Activated naive CD4-positive, alpha-beta T cell (primary cell): Measurements from ENCODE around the gene PICK1.

Experiments used
- DNase-seq, 4 experiments: peaks; one replicate each; lab custom pipeline; 2025; lab: John Stamatoyannopoulos, UW

Gene PICK1

DNA sequence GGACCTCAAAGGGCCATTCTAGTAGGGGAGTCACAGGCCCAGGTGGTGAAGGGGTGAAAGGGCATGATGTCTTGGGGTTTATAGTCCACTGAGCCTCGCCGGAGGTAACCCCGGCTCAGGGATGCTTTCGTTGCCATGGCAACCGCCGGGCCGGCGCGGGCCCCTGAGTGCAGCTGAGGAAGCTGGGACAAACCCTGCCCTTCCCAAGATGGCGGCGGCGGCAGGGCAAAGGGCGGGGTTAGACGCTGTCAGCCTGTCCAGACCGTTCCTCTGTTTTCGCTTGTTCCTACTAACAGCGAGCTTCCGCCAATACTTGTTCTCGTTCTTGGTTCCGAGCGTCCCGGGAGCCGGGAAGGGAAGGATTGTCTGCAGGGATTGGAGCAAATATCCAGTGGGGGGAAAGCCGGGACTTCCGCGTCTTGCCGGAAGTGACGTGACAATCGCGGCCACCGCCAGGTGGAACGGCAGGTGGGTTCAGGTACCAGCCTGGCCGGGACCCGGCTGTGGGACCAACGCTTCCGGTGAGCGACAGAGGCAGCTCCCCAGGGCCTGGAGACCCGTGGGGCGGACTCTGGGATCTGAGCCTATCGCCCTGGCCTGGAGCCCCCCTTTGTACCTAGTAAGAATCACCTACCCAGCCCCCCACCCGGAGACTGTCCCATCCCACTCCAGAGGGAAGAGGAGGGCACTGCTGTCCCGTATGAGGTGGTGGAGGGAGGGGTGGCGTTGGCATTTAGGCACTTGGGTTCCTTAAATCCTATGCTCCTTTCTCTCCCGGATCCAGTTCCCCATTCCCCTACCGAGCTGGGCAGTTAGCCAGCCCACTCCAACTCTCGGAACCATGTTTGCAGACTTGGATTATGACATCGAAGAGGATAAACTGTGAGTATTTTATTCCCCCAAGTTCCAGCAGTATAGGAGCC lies at the start of gene PICK1:
Gene PICK1 (plus strand): TSS at position 436 of the 923 bp plus-strand sequence. CDS start 406 bp downstream, at position 842.
- peak; percentile 58 to 74 (median 62) for DNase-seq

- no peak for DNase-seq
Measured at GRCh38 chr22:38009000-38009806, 48.0 kb upstream of the PICK1 start.

GRCh38 chr22:38012604-38013072 lies 44.6 kb upstream of the PICK1 start:
- DNase-seq, result no peak

DNA sequence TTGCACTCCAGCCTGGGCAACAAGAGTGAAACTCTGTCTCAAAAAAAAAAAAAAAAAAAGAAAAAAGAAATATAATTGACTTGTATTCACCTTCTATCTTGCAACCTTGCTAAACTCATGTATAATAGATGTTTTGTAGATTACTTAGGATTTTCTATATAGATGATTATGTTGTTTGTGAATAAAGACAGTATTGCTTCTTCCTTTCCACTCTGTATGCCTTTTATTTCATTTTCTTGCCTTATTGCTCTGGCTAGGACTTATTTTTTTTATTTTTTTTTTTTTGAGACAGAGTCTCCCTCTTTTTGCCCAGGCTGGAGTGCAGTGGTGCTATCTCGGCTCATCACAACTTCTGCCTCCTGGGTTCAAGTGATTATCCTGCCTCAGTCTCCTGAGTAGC lies 43.1 kb upstream of the PICK1 start:
- no peak for DNase-seq

DNA sequence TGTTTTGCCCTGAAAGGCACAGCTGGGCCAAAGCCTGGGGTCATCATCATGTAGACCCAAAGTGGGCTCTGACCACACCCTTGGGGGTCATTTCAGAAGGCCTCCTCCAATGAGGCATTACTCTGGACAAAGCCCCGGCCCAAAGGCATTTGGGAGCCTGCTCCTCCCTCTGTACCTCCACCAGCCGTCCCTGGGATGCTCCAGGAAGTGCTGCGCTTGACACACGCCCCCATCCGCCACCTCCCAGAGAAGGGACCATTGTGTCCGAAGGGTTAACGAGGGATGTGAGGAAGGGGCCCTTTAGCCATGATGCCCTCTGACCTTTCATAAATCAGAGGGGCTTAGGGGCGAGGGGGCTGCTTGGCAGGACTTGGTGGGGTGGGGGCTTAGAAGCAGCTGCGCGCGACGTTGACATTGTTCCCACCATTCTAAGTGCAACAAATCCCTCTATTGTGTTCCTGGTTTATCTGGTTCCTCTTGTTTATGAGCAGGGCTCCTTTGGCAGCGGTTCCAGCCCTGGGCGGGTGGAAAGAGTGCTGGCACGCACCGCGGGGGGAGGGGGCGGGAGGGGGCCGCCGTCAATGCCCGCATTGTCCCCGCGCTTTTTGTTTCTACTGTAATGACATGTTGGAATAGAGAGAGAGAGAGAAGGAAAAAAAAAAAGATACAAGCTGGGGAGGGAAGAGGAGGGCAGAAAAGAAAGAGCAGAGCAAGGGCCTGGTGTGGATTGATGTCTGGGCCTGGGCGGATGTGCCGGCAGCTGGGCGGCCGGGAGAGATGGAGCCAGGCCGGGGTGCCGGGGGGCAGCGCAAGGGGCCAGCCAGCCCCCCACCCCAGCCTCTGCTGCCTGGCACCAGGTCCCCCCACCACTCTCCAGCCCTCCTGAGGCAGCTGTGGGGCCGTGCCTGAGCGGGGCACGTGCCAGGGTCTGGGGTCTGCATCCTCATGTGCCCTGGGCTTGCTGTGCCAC lies 40.7 kb upstream of the PICK1 start:
- no peak for DNase-seq

- DNase-seq, result no peak
Measured at GRCh38 chr22:38017272-38017920, 39.8 kb upstream of the PICK1 start.

GRCh38 chr22:38017939-38018885 lies 39.0 kb upstream of the PICK1 start:
- DNase-seq, result no peak

DNA sequence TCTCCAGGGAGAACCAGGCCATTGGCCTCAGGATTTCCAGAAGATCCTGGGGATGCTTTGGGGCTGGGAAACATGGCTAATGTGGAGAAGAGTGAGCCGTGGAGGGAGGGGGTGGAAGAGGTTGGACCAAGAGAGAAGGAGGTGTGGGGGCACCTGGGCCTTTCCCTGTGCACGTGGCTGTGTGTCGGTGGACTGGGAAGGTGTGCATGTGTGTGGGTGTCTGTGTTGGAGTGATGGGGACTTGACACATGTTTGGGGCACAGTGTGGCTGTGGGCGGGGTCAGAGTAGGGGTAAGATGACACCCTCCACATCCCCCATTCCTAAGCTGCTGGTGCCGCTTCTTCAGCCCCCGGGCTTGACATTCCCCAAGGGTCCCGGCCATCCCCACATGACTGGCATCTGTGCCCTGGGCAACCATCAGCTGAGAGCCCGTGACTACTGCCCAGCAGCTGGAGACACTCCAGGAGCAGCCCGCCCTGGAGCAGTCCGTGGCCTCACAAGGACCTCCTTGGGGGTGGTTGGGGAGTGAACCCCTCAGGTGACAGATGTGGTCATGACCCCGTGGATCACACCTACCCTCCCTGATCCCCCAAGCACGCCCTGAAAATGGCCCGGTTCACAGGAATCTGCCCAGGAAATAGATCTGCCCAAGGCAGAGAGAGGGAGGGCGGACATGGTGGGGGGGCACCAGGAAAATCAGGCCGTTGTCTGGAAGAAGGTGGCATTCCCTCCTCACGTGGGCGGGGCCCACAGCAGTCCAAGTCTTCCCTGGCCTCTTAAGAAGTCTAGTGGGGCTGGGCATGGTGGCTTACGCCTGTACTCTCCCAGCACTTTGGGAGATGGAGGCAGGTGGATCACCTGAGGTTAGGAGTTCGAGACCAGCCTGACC lies 38.0 kb upstream of the PICK1 start:
- no peak for DNase-seq

DNA sequence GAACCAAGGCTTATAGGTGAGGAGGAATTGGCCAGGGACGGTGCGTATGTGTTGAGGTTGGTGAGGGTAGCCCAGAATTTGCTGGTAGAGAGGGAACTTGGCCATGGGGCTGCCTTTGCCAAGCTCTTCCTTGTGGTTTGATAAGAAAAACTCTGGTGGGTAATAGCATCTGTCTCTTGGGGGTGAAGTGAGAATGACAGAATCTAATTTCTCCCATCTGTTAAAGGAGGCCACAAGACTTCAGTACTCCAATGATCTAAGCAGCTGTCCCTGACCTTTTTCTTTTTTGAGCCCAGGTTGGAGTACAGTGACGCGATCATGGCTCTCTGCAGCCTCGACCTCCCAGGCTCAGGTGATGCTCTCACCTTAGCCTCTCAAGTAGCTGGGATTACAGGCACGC lies 36.0 kb upstream of the PICK1 start:
- no peak for DNase-seq

DNA sequence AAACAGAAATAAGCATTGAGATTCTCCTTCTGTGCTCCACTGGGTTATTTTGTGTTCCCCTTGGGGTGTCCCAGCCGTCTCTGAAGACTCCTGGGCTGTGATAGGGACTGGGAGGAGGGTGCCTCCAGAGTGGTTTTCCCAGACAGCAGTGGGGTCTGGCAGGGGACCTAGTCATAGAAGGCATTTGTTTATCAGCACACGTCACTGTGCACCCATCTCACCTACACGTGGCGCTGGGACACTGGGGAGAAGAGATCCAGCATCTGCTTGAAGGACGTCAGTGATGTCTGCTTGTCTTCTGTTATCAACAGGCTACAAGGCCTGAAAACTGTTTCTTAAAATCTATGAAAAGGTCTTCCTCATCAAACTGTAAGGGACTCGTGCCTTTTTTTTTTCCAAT lies 34.2 kb upstream of the PICK1 start:
- DNase-seq, result no peak

- DNase-seq, result no peak
Measured at GRCh38 chr22:38025514-38025913, 31.7 kb upstream of the PICK1 start.

DNA sequence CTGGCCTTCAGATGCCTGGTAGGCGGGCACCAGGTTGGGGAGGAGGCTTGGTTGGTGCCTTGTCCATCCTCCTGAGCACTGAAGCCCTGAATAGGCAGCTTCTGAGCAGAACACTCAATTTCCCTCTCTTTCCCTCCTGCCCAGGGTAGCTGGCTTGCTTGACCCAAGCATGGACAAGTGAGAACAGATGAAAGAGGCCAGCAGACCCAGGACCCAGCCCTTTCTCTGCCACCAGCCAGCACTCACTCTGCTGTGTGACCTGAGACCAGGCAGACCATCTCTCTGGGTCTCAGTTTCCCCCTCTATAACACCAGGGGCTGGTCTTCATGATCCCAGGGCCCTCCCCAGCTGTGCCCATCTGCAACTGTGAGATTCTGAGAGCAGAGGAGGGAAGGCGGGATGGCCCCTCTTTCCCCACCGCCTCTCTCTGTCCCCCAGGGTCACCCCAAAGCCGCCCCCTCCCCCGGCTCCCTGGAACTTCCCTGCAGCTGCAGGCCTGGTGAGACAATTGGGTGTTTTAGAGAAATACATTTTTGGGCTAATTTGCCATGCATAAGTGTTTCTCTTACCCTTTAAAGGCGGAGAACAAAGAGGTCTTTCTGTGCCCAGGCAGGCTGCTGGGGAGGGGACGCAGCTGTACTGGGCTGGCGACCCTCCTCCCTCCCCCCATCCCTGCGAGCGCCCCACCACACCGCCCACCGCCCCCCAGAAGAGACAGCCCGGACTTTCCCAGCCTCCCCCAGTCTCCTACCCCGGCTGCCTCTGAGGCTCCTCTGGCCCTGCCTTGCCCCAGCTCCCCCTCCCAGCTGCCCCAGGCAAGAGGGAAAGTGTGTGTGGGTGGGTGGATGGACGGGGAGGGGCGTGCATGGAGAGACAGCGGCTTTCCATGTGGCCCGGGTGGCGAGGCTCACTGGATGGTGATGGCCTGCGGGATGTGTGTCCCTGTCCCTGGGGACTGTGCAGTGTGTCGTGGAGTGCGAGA lies 30.8 kb upstream of the PICK1 start:
- DNase-seq, result no peak

- no peak for DNase-seq
Measured at GRCh38 chr22:38027487-38027886, 29.7 kb upstream of the PICK1 start.

- DNase-seq, result no peak
Measured at GRCh38 chr22:38028344-38029130, 28.7 kb upstream of the PICK1 start.

DNA sequence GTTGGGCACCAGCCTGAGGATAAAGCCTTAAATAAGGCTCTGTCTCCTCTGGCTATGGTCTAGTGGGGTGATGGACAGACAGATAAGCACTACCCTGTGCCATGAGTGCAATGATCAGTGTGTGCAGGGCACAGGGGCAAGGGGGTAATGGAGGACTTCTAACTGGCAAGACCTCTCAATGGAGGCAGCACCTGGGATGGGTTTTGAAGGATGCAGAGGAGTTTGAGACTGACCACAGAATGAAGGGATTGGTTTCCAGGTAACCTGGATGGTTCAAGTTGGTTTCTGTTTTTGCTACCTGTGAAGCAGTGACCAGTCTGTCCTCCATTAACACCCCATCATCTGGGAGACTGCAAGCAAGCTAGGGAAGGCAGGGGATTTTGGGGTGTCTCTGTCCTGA lies 27.8 kb upstream of the PICK1 start:
- DNase-seq, result no peak

DNA sequence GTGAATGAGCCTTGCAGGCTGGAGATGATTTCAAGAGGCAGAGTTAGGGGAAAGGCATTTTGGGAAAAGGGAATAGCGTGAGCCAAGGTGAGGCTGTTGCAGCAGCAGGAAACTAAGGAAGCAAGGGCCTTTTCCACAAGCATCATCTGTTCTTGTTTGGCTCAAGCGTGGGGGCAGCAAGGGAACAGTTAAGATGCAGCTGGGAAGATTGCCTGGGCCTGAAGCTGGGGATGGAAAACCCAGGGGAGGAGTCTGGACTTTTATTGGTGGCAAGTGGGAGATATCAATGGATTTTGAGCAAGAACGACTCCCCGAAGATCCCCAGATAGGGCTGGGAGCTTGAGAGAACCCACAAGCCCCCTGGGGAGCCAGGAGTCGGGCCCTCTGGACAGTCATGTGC lies 27.3 kb upstream of the PICK1 start:
- DNase-seq, result no peak
